Measurements from ENCODE around the gene TJAP1. TPM values are rescaled to one million over a fixed set of nuclear protein-coding genes. Genes with fewer than 3 reads are reported as not detected.
"Not testable (repeated sequence)": the region's sequence is repeated elsewhere in the genome, so short reads cannot be mapped to it uniquely, and the experiment has no call there.

Gene TJAP1
- total RNA-seq, 1 donor from 2014 or later: 30.9 TPM

DNA sequence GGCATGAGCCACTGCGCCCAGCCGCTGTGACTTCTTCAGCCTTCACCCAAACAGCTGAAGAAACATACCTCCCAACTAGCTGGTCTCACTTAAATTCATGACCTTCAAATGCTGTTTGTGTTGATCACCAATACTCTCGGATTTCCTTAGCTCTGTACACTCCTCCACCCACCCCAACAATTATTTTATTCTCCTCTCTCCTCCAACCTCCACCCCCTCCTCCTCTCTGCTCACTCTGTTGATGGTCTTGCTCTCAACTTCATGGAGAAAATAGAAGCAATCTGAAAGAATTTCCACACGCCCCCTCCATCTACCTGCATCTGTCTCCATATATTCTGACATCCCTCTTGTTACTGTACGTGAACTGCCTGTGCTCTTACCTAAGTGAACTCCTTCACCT lies 15.4 kb upstream of the TJAP1 start:
- Mint-ChIP-seq H3K4me3 (ENCODE audit: unreplicated experiment) (no peak overlapping the region), H3K27me3 (ENCODE audit: unreplicated experiment) (peaks cover 1% of the 10 kb centered on the region), H3K4me1 (ENCODE audit: low read depth, unreplicated experiment) (peaks cover 1% of the 10 kb centered on the region), H3K27ac (ENCODE audit: unreplicated experiment) (no peak overlapping the region), H3K36me3 (ENCODE audit: unreplicated experiment) (no peaks in the 10 kb centered on the region), H3K9me3 (ENCODE audit: unreplicated experiment) (peaks cover 2% of the 10 kb centered on the region)
- TF ChIP-seq CTCF (IDR thresholded peaks at IDR 0.05; ENCODE audit: partially characterized antibody, unreplicated experiment): no peak
- no peak for DNase-seq

- Mint-ChIP-seq H3K9me3 (ENCODE audit: unreplicated experiment) (no peaks in the 10 kb centered on the region), H3K4me1 (ENCODE audit: low read depth, unreplicated experiment) (peaks cover 8% of the 10 kb centered on the region), H3K27ac (ENCODE audit: unreplicated experiment) (no peak overlapping the region), H3K4me3 (ENCODE audit: unreplicated experiment) (no peak overlapping the region), H3K36me3 (ENCODE audit: unreplicated experiment) (no peaks in the 10 kb centered on the region), H3K27me3 (ENCODE audit: unreplicated experiment) (no peaks in the 10 kb centered on the region)
- DNase-seq: no peak
- TF ChIP-seq CTCF (IDR thresholded peaks at IDR 0.05; ENCODE audit: partially characterized antibody, unreplicated experiment): no peak
These were observed 13.0 kb upstream of the TJAP1 start for GRCh38 chr6:43464337-43464736.

DNA sequence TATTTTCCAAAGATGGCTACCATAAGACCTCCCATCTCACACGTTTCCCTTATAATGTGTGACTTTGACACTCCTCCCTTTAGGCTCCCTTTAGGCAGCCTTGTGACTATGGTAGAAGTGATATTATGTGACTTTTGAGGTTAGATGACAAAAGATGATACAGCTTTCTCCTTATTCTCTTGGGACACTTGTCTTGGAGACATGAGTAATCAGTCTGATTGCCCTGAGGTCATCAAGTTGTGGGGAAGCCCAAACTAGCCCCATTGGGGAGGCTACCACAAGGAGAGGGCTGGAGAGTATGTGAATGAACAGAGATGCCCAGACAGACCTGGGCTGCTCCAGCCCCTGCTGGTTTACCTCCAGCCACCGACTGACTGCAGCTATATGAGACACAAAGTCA lies 11.4 kb upstream of the TJAP1 start:
- H3K9me3 Mint-ChIP-seq (ENCODE audit: unreplicated experiment): no peaks in the 10 kb centered on the region
- no peak for TF ChIP-seq CTCF (IDR thresholded peaks at IDR 0.05; ENCODE audit: partially characterized antibody, unreplicated experiment)
- H3K27me3 Mint-ChIP-seq (ENCODE audit: unreplicated experiment): no peaks in the 10 kb centered on the region
- H3K36me3 Mint-ChIP-seq (ENCODE audit: unreplicated experiment): no peaks in the 10 kb centered on the region
- H3K4me3 Mint-ChIP-seq (ENCODE audit: unreplicated experiment): no peak overlapping the region
- no peak overlapping the region for H3K27ac Mint-ChIP-seq (ENCODE audit: unreplicated experiment)
- DNase-seq: no peak
- H3K4me1 Mint-ChIP-seq (ENCODE audit: low read depth, unreplicated experiment): peaks cover 8% of the 10 kb centered on the region

- not testable (repeated sequence) for H3K36me3 Mint-ChIP-seq (ENCODE audit: unreplicated experiment); DNase-seq; H3K4me1 Mint-ChIP-seq (ENCODE audit: low read depth, unreplicated experiment); H3K27me3 Mint-ChIP-seq (ENCODE audit: unreplicated experiment); H3K4me3 Mint-ChIP-seq (ENCODE audit: unreplicated experiment); H3K9me3 Mint-ChIP-seq (ENCODE audit: unreplicated experiment); H3K27ac Mint-ChIP-seq (ENCODE audit: unreplicated experiment)
These were observed 10.1 kb upstream of the TJAP1 start for GRCh38 chr6:43467265-43467664.

DNA sequence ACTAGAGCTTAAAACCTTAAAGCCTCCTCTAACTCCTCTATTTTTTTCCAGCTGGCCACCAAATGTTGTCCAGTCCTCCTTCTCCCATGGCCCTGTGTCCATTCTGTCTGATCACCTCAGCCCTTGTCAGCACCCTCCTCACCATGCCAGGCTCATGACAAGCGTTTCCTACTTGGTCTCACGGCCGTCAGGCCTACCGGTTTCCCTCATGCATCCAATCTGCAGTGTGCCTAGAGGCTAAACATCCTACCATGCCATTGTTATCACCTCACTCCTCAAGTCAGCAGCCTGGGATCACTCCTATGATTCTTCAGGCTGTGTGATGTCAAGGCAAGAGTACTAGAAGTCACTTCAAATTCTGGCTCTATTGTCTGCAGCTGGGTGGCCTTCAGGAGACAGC lies 9.6 kb upstream of the TJAP1 start:
- Mint-ChIP-seq H3K27ac (ENCODE audit: unreplicated experiment) (peak overlapping the region; percentile 40), H3K27me3 (ENCODE audit: unreplicated experiment) (no peaks in the 10 kb centered on the region), H3K4me1 (ENCODE audit: low read depth, unreplicated experiment) (peaks cover 8% of the 10 kb centered on the region), H3K36me3 (ENCODE audit: unreplicated experiment) (no peaks in the 10 kb centered on the region), H3K4me3 (ENCODE audit: unreplicated experiment) (no peak overlapping the region), H3K9me3 (ENCODE audit: unreplicated experiment) (no peaks in the 10 kb centered on the region)
- no peak for TF ChIP-seq CTCF (IDR thresholded peaks at IDR 0.05; ENCODE audit: partially characterized antibody, unreplicated experiment)
- DNase-seq: no peak

DNA sequence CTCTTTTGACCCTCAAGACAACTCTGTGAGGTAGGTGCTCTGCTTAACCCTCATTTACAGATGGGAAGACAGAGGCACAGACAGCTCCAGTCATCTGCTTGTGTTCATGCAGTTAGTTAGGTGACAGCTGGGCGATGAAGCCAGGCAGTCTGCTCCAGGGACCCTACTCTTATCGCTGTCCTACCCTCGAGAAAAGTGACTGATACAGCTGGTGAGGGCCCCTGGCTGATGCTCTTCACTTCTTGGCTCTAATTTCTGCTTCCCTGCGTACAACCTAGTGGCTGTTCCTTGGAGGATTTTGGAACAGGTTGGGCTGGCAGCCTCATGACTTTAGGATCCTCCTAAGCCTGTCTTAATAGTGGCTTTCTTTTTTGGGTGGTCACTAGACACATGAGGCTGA lies 9.1 kb upstream of the TJAP1 start:
- H3K4me1 Mint-ChIP-seq (ENCODE audit: low read depth, unreplicated experiment): peaks cover 8% of the 10 kb centered on the region
- TF ChIP-seq CTCF (IDR thresholded peaks at IDR 0.05; ENCODE audit: partially characterized antibody, unreplicated experiment): no peak
- H3K4me3 Mint-ChIP-seq (ENCODE audit: unreplicated experiment): peak overlapping the region; percentile 48
- DNase-seq: no peak
- no peaks in the 10 kb centered on the region for H3K9me3 Mint-ChIP-seq (ENCODE audit: unreplicated experiment)
- H3K27me3 Mint-ChIP-seq (ENCODE audit: unreplicated experiment): no peaks in the 10 kb centered on the region
- no peak overlapping the region for H3K27ac Mint-ChIP-seq (ENCODE audit: unreplicated experiment)
- no peaks in the 10 kb centered on the region for H3K36me3 Mint-ChIP-seq (ENCODE audit: unreplicated experiment)

Measured in glutamatergic neuron (in vitro differentiated cells).